Keratinocyte (primary cell): ENCODE results near the gene ATP5F1D.

Experiments
- EZH2 ChIP-seq: IDR thresholded peaks from one replicate; pipeline ENCODE4 v1.6.1; 2012; ENCODE audit warnings: inconsistent platforms, mild to moderate bottlenecking, low read length, moderate library complexity
- TF ChIP-seq, protein P1 (sequence below), 3 experiments: IDR thresholded peaks in 1 of 3; conservative IDR thresholded peaks in 1 of 3; optimal IDR thresholded peaks in 1 of 3; 2 replicates in 2 of 3; 3 replicates in 1 of 3; pipeline versions ENCODE3 to v1.5.1; 2011; ENCODE audit warnings: low read length in 3 of 3, mild to moderate bottlenecking in 3 of 3, moderate library complexity in 2 of 3, control low read depth in 1 of 3, inconsistent platforms in 1 of 3; ENCODE audit not compliant: insufficient read depth in 2 of 3; ENCODE audit errors: extremely low read depth in 1 of 3

DNA sequence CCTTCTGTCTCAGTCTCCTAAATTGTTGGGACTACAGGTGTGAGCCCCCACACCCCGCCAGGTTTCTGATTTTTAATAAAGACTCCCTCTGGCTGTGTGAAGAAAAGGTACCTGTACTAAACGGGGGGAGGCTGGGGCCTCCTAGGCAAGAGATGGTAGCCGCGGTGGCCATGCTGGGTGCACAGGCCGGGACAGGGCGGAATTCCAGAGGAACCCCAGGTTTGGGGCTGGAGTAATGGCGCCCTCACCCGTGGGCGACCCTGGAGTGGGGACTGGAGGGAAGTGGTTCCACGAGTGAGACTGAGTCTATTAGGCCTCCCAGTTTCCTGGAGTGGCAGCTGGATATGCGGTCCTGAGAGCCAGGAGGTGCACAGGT, 2.1 kb upstream of the ATP5F1D start:
- TF ChIP-seq, protein P1, sequence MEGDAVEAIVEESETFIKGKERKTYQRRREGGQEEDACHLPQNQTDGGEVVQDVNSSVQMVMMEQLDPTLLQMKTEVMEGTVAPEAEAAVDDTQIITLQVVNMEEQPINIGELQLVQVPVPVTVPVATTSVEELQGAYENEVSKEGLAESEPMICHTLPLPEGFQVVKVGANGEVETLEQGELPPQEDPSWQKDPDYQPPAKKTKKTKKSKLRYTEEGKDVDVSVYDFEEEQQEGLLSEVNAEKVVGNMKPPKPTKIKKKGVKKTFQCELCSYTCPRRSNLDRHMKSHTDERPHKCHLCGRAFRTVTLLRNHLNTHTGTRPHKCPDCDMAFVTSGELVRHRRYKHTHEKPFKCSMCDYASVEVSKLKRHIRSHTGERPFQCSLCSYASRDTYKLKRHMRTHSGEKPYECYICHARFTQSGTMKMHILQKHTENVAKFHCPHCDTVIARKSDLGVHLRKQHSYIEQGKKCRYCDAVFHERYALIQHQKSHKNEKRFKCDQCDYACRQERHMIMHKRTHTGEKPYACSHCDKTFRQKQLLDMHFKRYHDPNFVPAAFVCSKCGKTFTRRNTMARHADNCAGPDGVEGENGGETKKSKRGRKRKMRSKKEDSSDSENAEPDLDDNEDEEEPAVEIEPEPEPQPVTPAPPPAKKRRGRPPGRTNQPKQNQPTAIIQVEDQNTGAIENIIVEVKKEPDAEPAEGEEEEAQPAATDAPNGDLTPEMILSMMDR (optimal IDR thresholded peaks at IDR 0.05 in 1 of 3, IDR thresholded peaks at IDR 0.05 in 1 of 3, conservative IDR thresholded peaks at IDR 0.05 in 1 of 3; ENCODE audit: extremely low read depth in 1 of 3, insufficient read depth in 2 of 3, low read length in 3 of 3): no peak
- no peak for TF ChIP-seq EZH2
